Measurements from ENCODE around the gene COMMD9.

Gene COMMD9

GRCh38 chr11:36238036-36238631 lies 51.1 kb downstream of the COMMD9 start:
- DNase-seq, result no peak
- in situ Hi-C loops (cut with HindIII; ENCODE audit: low pct_ligation_motif_present, low pct_unique_long_range_greater_than_20kb, low sequenced_read_pairs), result no loop called here

GRCh38 chr11:36237391-36237790 lies 51.8 kb downstream of the COMMD9 start:
- DNase-seq, result no peak
- in situ Hi-C loops (cut with HindIII; ENCODE audit: low pct_ligation_motif_present, low pct_unique_long_range_greater_than_20kb, low sequenced_read_pairs), result no loop called here

- in situ Hi-C loops (cut with HindIII; ENCODE audit: low pct_ligation_motif_present, low pct_unique_long_range_greater_than_20kb, low sequenced_read_pairs), result no loop called here
- no peak for DNase-seq
Measured at GRCh38 chr11:36235750-36236149, 53.5 kb downstream of the COMMD9 start.

- in situ Hi-C loops (cut with HindIII; ENCODE audit: low pct_ligation_motif_present, low pct_unique_long_range_greater_than_20kb, low sequenced_read_pairs), result no loop called here
Measured at GRCh38 chr11:36234825-36235224, 54.4 kb downstream of the COMMD9 start.

GRCh38 chr11:36233204-36233603 lies 56.0 kb downstream of the COMMD9 start:
- in situ Hi-C loops (cut with HindIII; ENCODE audit: low pct_ligation_motif_present, low pct_unique_long_range_greater_than_20kb, low sequenced_read_pairs), result no loop called here
- DNase-seq, result no peak

More at GRCh38 chr11:36234825-36235224, 54.4 kb downstream of the COMMD9 start:
- DNase-seq, result no peak

GRCh38 chr11:36230779-36231699 lies 58.2 kb downstream of the COMMD9 start:
- DNase-seq, result no peak
- in situ Hi-C loops (cut with HindIII; ENCODE audit: low pct_ligation_motif_present, low pct_unique_long_range_greater_than_20kb, low sequenced_read_pairs), result no loop called here

GRCh38 chr11:36229091-36229705 lies 60.0 kb downstream of the COMMD9 start:
- in situ Hi-C loops (cut with HindIII; ENCODE audit: low pct_ligation_motif_present, low pct_unique_long_range_greater_than_20kb, low sequenced_read_pairs), result no loop called here
- DNase-seq, result no peak

- DNase-seq, result no peak
- in situ Hi-C loops (cut with HindIII; ENCODE audit: low pct_ligation_motif_present, low pct_unique_long_range_greater_than_20kb, low sequenced_read_pairs), result no loop called here
Measured at GRCh38 chr11:36228689-36229088, 60.5 kb downstream of the COMMD9 start.

DNA sequence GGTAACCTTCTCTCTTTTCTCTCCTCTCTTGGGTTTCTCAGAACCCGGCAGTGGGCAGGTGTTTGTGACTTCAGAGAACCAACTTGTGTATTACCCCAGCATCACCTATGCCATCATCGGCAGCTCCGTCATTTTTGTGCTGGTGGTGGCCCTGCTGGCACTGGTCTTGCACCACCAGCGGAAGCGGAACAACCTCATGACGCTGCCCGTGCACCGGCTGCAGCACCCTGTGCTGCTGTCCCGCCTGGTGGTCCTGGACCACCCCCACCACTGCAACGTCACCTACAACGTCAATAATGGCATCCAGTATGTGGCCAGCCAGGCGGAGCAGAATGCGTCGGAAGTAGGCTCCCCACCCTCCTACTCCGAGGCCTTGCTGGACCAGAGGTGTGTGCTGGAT lies 62.2 kb downstream of the COMMD9 start:
- in situ Hi-C loops (cut with HindIII; ENCODE audit: low pct_ligation_motif_present, low pct_unique_long_range_greater_than_20kb, low sequenced_read_pairs), result no loop called here
- no peak for DNase-seq

GRCh38 chr11:36224209-36224882 lies 64.9 kb downstream of the COMMD9 start:
- no peak for DNase-seq
- in situ Hi-C loops (cut with HindIII; ENCODE audit: low pct_ligation_motif_present, low pct_unique_long_range_greater_than_20kb, low sequenced_read_pairs), result no loop called here

GRCh38 chr11:36222831-36223635 lies 66.2 kb downstream of the COMMD9 start:
- DNase-seq, result no peak

More at GRCh38 chr11:36222831-36223635, 66.2 kb downstream of the COMMD9 start:
- in situ Hi-C loops (cut with HindIII; ENCODE audit: low pct_ligation_motif_present, low pct_unique_long_range_greater_than_20kb, low sequenced_read_pairs), result no loop called here

Data from ACHN (cell line).